Activated CD4-positive, CD25-positive, alpha-beta regulatory T cell (primary cell): ENCODE data around the gene CYTL1.

Experiments used
- DNase-seq, 4 experiments: peaks; one replicate each; lab custom pipeline; 2025; lab: John Stamatoyannopoulos, UW

The CYTL1 gene

DNA sequence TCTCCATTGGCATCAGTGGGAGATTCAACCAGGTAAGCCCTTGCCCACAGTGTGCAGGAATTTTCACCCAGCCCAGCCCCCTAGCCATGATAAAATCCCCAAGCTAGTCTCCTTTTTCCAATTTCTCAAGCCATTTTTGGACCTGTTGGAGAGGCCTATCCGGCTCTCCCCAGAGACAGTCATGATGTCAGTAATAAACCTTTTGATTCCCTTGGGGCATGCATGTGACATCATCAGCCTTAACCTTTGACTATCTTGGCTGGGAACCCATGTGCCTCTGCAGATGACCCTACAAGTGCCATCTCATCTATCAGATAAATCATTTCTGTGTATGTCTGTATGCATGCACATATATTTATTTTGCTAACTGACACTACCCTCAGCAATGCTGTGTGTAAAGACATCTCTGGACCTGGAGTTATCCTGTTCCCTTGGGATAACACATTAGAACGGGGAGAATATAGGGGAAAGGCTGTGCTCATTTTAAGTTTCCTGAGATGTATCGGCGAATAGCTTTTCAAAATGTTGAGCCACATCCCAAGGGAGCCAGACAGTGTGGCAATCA lies 51.0 kb downstream of the CYTL1 start:
- DNase-seq: no peak
